IPS-NIHi7 (cell line): ENCODE data around the gene MYO1B.

Experiments
- DNase-seq: peaks from one replicate; pipeline ENCODE4 v3.0.0; 2012; ENCODE audit warnings: mixed read lengths; ENCODE audit errors: extremely low spot score

The MYO1B gene

GRCh38 chr2:191225690-191226089, 19.5 kb upstream of the MYO1B start:
- DNase-seq: no peak

GRCh38 chr2:191226196-191226595, 19.0 kb upstream of the MYO1B start:
- DNase-seq: no peak

DNA sequence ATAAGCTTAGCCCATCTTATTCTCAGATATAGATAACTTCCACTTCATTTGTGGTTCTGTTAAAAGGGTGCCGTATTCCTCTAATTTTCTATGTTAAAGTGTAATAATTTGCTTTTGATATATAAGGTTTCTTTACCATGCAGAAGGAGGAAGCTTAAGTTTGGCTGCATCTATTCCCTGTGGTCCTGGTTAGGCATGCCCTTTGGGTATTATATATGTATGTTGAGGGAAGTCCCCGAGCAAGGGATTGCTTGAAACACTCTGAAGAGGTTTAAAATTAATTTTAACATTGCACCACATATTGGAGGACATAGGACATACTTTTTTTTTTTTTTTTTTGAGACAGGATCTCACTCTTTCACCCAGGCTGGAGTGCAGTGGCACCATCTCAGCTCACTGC, 16.9 kb upstream of the MYO1B start:
- DNase-seq: no peak

DNA sequence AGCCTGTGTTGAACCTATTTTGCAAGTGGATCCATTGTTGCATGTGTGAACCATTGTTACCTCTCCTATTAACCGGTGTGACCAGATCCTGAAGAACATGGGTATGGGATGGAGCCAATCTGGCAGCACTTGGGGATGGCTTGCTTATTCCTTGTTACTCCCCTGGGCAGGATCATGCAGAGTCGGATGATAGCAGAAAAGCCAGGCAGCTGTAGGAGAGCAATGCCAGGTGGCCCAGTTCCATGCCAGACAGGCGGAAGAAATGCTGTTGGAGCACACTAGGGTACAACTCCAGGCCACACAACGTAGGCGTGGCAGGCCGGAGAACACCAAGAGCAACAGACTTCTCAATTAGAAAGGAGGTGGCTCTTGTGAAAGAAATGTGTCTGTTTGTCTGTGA, 16.3 kb upstream of the MYO1B start:
- no peak for DNase-seq

DNA sequence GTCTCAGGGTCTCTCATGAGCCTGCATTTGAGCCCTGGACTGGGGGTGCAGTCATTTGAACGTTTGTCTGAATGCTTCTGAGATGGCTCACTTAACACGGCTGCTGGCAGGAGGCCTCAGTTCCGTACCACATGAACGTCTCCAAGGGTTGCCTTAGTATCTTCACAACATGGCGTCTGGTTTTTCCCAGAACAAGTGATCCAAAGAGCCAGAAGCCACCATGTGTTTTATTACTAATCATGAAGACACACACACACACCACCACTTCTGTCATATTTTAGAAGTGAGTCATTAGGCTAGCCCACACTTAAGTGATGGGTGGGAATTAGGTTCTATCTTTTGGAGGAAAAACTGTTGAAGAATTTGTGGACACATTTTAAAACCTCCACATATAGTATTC, 15.0 kb upstream of the MYO1B start:
- no peak for DNase-seq

- no peak for DNase-seq
These were observed 13.2 kb upstream of the MYO1B start for GRCh38 chr2:191231995-191232394.

DNA sequence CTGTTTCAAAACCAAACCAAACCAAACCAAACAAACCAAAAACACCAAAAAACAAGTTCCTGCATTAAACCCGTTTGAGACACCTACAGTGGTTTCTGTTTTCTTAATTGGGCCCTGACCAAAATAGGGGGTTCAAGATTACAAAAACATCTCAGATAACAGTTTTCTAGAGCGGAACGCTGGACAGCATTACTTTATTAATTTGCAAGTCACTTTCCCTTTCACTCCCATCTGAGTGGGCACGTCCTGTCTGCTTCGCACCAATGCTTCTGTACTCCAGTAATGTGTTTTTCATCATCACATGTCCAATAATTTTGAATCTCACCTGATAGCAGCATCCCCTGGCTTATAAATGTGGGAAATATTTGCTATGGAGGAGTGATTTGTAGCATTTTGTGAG, 11.7 kb upstream of the MYO1B start:
- no peak for DNase-seq

DNA sequence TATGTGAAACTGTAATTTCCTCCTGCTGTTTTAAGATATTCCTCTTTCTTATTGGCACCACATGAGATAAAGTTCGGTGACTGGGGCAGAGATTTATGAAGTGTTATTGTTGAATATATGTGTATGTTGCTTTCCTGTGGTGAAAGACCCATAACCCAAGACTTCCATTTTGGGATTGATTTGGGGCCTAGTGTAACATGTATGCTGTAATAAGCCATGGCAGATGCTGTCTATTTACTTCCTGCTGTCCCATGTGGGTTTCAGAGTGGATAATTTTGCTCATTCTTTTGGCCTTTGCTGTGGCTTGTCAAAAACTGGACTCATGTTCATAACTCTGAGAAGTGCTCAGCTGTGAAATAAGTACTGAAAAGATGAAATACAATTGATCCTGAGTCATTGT, 10.8 kb upstream of the MYO1B start:
- no peak for DNase-seq

DNA sequence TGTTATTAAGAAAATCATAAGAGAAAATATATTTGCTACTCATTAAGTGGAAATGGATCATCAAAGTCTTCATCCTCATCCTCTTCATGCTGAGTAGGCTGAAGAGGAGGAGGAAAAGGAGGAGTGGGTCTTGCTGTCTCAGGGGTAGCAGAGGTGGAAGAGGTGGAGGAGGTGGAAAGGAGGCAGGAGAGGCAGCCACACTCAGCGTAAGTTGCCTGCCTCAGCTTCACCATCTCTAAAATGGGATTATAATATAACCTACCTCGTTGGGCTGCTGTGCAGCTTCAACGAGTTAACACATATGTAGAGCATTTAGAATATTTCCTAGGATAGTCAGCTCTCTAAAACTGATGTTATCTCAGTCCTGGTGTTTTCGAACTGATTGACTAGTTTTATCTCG, 4.3 kb upstream of the MYO1B start:
- DNase-seq: no peak

DNA sequence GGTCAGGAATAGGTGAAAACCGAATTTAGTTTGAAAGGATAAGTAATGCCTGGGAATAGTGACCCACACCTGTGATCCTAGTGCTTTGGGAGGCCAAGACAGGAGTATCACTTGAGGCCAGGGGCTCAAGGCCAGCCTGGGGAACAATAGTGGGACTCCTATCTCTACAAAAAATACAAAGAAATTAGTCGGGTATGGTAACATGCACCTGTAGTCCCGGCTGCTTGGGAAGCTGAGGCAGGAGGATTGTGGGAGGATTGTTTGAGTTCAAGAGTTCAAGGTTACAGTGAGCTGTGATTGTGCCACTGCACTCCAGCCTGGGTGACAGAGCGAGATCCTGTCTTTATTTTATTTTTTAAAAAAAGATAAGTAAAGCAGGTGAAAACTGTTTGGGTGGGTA, 3.8 kb upstream of the MYO1B start:
- DNase-seq: no peak

DNA sequence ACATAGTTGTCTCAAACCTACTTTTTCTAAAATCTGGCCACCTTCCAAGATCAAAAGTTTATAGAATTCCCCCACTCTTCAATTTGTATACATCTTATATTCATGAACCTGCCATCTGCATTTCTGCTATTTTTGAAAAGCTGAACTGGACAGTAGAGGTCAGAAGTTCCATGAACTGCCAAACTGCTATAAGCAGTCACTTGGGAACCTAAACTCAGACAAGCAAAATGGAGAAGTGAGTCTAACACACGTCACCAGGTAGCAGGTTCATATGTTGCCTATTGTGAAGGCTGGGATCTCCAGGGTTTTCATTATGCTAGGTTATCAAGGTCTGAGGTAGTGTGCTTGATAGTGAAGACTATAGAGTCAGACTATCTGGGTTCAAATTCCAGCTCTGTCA, 2.0 kb upstream of the MYO1B start:
- no peak for DNase-seq

DNA sequence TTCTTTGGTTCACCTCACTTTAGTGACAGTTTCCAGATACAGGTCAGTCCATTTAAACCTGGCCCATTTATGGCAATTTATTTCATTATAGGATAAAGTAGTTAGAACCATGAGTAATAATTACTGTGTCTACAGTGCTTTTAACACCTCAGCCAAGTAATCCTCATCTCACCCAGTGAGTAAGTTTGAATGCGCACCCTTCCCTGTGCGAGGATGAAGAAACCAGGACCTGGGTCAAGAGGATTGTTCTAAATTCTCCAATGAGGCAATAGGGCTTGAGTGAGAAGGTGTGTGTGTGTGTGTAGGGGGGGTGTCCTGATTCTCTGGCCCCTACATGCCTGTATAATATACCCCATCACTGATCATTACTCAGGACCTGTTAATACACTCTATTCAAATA, 854 bp upstream of the MYO1B start:
- no peak for DNase-seq

- peak; percentile 79 for DNase-seq
These were observed 796 bp downstream of the MYO1B start for GRCh38 chr2:191245869-191246531.

- DNase-seq: no peak
These were observed 1.7 kb downstream of the MYO1B start for GRCh38 chr2:191246820-191247380.

DNA sequence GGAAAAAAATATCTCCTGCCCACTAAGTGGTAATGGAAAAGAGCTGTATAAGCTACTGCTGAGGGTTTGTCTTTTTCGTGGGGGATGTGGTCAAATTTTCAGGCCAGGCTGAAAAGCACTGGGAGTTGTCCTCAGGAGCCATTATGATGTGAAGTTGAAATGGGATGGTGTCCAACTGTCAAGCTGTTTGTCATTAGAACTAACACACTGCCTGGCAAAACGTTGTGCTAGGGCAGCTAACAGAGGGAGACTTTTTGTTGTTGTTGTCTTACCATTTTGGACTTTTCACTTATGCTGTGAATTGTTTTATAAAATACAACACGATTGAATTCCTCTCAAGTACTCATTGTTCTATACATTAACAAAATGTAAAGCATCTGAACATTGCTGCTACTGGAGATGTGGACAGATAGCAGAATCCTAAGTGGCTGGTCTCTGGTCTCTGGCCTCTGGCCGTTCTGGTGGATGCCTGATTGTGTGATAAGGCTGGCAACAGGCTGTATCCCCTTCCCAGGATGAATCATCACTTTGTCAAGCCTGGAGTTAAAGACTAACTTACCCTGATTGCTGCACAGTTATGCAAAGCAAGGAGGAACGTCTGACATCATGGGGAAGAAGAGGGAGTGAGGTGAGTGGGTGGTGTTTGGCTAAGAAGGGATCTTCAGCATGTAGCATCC, 2.3 kb downstream of the MYO1B start:
- peak; percentile 47 for DNase-seq

DNA sequence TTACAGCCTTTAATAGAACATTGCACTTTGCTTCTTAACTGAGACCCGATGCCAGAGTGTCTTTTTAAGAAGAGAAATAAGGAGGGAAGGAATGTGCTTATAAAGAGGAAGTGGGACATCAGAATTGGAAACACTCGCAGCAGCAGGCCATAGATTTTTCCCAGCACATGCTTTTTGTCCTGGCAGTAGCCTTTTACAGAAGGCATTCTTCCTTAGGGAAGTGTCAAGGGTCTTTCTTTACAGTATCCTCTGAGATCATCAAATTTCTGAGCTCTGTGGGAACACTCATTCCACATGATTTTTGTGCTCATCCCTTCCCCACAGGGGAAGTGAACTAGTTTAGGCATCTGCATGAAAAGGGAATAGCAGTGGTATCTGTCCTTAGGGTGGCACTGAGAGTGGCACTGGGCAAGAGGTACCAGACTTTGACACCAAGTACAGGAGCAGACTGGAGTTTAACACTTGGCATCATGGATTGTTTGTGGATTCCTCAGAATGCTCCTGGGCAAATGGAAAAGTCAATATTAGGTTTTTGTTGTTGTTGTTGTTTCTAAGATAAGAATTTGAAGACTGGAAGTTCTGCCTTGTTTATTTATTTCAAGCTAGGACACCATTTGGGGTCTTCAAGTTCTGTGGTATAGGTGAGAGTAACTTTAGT, 4.1 kb downstream of the MYO1B start:
- no peak for DNase-seq

- DNase-seq: no peak
These were observed 5.2 kb downstream of the MYO1B start for GRCh38 chr2:191250400-191250799.

- DNase-seq: no peak
These were observed 5.8 kb downstream of the MYO1B start for GRCh38 chr2:191250986-191251385.

- no peak for DNase-seq
These were observed 7.5 kb downstream of the MYO1B start for GRCh38 chr2:191252699-191253098.

- no peak for DNase-seq
These were observed 8.3 kb downstream of the MYO1B start for GRCh38 chr2:191253476-191253875.

GRCh38 chr2:191255271-191255670, 10.1 kb downstream of the MYO1B start:
- DNase-seq: no peak

DNA sequence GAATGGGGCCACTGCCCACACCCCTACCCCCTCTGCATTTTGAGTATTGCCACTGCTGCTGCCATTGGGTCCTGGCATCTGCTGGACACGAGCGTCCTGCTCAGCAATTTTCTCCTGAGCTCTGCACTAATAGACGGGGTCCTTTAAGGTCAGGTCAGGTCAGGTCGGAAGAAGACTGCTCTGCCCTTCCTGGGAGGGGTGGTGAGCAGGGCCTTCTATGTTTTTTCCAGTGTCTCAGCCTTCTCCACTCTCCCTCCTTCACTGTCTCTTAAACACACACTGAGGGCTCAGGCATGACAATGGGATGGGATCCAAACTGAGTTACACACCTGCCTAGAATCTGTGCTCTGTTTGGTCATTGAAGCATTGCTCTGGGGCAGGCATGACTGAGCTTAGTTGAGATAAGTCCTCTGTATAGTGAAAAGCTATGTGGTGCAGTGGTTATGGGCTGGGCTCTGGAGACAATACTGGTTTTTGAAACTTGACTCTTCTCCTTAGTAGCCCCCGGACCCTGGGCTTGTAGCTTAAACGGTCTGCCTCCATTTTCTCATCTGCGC, 10.6 kb downstream of the MYO1B start:
- DNase-seq: no peak

DNA sequence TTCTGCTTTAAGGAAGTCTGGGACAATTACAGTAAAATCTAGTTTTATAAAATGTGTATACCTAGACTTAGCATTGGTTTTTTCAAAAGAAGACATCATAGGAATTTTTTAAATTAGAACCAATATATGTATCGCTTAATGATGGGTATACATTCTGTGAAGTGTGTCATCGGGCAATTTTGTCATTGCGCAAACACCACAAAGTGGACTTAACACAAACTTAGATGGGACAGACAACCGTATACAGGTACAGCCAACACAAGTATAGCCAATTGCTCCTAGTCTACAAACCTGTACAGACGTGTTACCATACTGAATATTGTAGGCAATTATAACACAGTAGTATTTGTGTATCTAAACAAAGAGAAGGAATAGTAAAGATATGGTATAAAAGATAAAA, 12.7 kb downstream of the MYO1B start:
- DNase-seq: no peak
